LHCN-M2 (cell line): Measurements from ENCODE around the gene PDZRN3. TPM values are rescaled to one million over a fixed set of nuclear protein-coding genes. Genes with fewer than 3 reads are reported as not detected.
A peak's percentile ranks its signal among the peaks of the same experiment; 100 is the strongest.

Source experiments
- DNase-seq: peaks from one replicate; pipeline ENCODE4 v3.0.0-alpha.2; 2012; ENCODE audit warnings: low read depth
- total RNA-seq: library from RNA; depleted of rRNA; stranded (reverse); fragments of >200 nt; gene quantifications from 2 replicates; pipeline ENCODE4 v1.2.3, GENCODE V29; 2014

PDZRN3 gene
- total RNA-seq, 1 experiment from 2014 or later, result 6.7 TPM

GRCh38 chr3:73623346-73623745 is 1.4 kb downstream of the PDZRN3 start:
- DNase-seq, result no peak

GRCh38 chr3:73622091-73622805 is 2.5 kb downstream of the PDZRN3 start:
- peak; percentile 33 for DNase-seq

GRCh38 chr3:73621388-73621787 is 3.4 kb downstream of the PDZRN3 start:
- DNase-seq, result no peak

- no peak for DNase-seq
Measured at GRCh38 chr3:73618461-73618860, 6.3 kb downstream of the PDZRN3 start.

- DNase-seq, result no peak
Measured at GRCh38 chr3:73616056-73616455, 8.7 kb downstream of the PDZRN3 start.

- DNase-seq, result peak; percentile 91
Measured at GRCh38 chr3:73614419-73614818, 10.3 kb downstream of the PDZRN3 start.

GRCh38 chr3:73611176-73611575 is 13.6 kb downstream of the PDZRN3 start:
- no peak for DNase-seq

- DNase-seq, result no peak
Measured at GRCh38 chr3:73610493-73610892, 14.2 kb downstream of the PDZRN3 start.

- DNase-seq, result no peak
Measured at GRCh38 chr3:73609655-73610054, 15.1 kb downstream of the PDZRN3 start.

- DNase-seq, result no peak
Measured at GRCh38 chr3:73609315-73609641, 15.5 kb downstream of the PDZRN3 start.

GRCh38 chr3:73608456-73609314 is 16.1 kb downstream of the PDZRN3 start:
- no peak for DNase-seq

GRCh38 chr3:73605861-73606260 is 18.9 kb downstream of the PDZRN3 start:
- DNase-seq, result no peak

- DNase-seq, result no peak
Measured at GRCh38 chr3:73605412-73605811, 19.3 kb downstream of the PDZRN3 start.

- DNase-seq, result no peak
Measured at GRCh38 chr3:73604451-73604850, 20.3 kb downstream of the PDZRN3 start.

- no peak for DNase-seq
Measured at GRCh38 chr3:73603762-73604171, 21.0 kb downstream of the PDZRN3 start.

GRCh38 chr3:73602170-73602569 is 22.6 kb downstream of the PDZRN3 start:
- DNase-seq, result peak; percentile 66

- DNase-seq, result no peak
Measured at GRCh38 chr3:73601481-73601880, 23.3 kb downstream of the PDZRN3 start.

- DNase-seq, result no peak
Measured at GRCh38 chr3:73601011-73601410, 23.7 kb downstream of the PDZRN3 start.

- DNase-seq, result no peak
Measured at GRCh38 chr3:73600293-73600938, 24.3 kb downstream of the PDZRN3 start.

- no peak for DNase-seq
Measured at GRCh38 chr3:73599605-73600004, 25.1 kb downstream of the PDZRN3 start.

GRCh38 chr3:73597476-73597875 is 27.3 kb downstream of the PDZRN3 start:
- no peak for DNase-seq
